Astrocyte of the spinal cord (primary cell): ENCODE results near the gene ALDOA.

Source experiments
- DNase-seq: peaks from one replicate; pipeline ENCODE4 v3.0.0; 2011; ENCODE audit warnings: low read depth, low spot score
- H3K4me3 ChIP-seq: 2 replicates; pipeline ENCODE4 v1.5.1; 2011; ENCODE audit warnings: low read depth, mild to moderate bottlenecking, low read length, moderate library complexity
- in situ Hi-C: cut with HindIII; loops from 2 replicates; pipeline ENCODE4 v1.10.0; 2017; ENCODE audit warnings: low sequenced_read_pairs
- TF ChIP-seq, protein P1 (sequence below): IDR thresholded peaks from 2 replicates; pipeline ENCODE4 v1.5.1; 2012; ENCODE audit warnings: low read depth, mild to moderate bottlenecking, low read length, inconsistent platforms

The ALDOA gene

DNA sequence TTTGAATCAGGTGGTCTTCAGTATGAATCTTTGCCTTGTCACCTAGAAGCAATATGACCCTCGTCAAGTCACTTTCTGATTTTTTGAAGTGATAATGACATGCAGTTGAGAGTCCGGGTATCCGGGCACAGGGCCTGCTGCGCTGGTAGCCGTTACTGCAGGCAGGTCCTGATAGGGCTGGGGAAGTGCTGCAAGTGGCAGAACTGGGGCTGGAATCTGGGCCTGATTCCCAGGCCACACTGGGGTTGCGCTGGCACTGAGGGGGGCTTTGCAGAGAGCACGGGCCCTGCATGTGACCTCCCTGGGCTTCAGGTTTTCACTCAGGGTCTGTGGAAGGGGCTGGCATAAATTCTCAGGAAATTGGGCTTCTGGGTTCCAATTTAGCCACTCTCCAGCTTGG, 13.2 kb downstream of the ALDOA start:
- DNase-seq, result no peak
- TF ChIP-seq, protein P1, sequence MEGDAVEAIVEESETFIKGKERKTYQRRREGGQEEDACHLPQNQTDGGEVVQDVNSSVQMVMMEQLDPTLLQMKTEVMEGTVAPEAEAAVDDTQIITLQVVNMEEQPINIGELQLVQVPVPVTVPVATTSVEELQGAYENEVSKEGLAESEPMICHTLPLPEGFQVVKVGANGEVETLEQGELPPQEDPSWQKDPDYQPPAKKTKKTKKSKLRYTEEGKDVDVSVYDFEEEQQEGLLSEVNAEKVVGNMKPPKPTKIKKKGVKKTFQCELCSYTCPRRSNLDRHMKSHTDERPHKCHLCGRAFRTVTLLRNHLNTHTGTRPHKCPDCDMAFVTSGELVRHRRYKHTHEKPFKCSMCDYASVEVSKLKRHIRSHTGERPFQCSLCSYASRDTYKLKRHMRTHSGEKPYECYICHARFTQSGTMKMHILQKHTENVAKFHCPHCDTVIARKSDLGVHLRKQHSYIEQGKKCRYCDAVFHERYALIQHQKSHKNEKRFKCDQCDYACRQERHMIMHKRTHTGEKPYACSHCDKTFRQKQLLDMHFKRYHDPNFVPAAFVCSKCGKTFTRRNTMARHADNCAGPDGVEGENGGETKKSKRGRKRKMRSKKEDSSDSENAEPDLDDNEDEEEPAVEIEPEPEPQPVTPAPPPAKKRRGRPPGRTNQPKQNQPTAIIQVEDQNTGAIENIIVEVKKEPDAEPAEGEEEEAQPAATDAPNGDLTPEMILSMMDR, result no peak
- in situ Hi-C loops, result no loop called here
- no peak overlapping the region for H3K4me3 ChIP-seq

GRCh38 chr16:30079480-30079879, 13.9 kb downstream of the ALDOA start:
- in situ Hi-C loops, result no loop called here
- no peak overlapping the region for H3K4me3 ChIP-seq
- DNase-seq, result no peak
- TF ChIP-seq, protein P1, result no peak

DNA sequence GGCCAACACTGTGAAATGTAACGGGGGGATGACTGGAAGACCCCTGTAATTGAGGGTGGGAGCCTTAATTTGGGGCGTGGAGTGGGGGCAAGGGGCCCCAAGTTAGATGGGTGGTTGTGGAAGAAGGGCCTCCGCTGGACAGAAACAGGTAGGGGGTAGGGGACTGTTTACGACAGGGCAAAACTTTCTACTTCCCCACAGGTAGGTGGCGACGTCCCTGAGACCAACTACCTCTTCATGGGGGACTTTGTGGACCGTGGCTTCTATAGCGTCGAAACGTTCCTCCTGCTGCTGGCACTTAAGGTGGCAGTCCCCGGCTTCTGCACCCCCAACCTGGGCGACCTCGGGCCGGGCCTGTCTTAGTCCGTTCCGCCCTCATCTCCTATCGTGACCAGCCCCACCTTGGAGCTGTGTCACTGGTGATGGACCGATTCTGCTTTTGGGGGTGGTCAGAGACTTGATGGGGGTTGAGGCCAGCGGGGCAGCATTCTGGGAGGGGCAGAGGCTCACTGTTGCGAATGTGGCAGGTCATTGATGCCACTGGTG, 17.1 kb downstream of the ALDOA start:
- in situ Hi-C loops, result no loop called here
- H3K4me3 ChIP-seq, result no peak overlapping the region
- DNase-seq, result no peak
- TF ChIP-seq, protein P1, result peak; percentile 14

DNA sequence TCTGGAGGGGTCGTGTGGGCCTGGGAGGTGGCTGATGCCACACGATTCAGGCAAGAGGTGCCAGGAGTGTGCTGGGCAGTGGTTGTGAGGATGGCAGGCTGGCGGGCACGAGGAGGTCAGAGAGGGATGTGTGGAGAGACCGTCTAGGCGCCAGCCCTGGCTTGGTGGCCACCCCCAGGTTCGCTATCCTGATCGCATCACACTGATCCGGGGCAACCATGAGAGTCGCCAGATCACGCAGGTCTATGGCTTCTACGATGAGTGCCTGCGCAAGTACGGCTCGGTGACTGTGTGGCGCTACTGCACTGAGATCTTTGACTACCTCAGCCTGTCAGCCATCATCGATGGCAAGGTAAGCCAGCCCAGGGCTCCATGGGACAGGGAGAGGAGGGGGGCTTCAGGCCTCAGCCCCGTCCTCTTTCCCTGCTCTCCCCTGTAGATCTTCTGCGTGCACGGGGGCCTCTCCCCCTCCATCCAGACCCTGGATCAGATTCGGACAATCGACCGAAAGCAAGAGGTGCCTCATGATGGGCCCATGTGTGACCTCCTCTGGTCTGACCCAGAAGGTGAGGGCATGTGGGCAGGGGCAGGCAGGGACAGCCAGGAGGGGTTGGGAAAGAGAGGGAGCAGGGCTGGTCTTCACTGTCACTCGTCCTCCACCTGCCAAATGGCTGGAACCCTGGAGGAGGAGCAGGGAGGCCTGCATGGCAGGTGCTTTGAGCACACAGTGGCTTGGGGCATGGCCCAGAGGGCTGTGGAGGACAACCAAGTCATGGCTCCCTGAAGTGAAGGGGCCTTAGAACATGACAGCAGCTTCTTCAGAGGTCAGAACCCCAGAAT, 17.9 kb downstream of the ALDOA start:
- in situ Hi-C loops, result no loop called here
- TF ChIP-seq, protein P1, result no peak
- H3K4me3 ChIP-seq, result no peak overlapping the region
- DNase-seq, result no peak

GRCh38 chr16:30084096-30084815, 18.7 kb downstream of the ALDOA start:
- TF ChIP-seq, protein P1, result no peak
- H3K4me3 ChIP-seq, result no peak overlapping the region
- DNase-seq, result no peak
- in situ Hi-C loops, result no loop called here

- TF ChIP-seq, protein P1, result no peak
- H3K4me3 ChIP-seq, result no peak overlapping the region
- in situ Hi-C loops, result no loop called here
- no peak for DNase-seq
These were observed 19.2 kb downstream of the ALDOA start for GRCh38 chr16:30084816-30085159.
